GM06990 (cell line): ENCODE measurements around the gene TTC8.

Source experiments
- DNase-seq: peaks from one replicate; pipeline ENCODE4 v3.0.0-alpha.2; 2011; ENCODE audit not compliant: insufficient read length; ENCODE audit errors: extremely low read depth
- H3K27me3 ChIP-seq: replicated peaks from 2 replicates; pipeline ENCODE4 v1.6.0; 2011; ENCODE audit warnings: low read length; ENCODE audit not compliant: control insufficient read depth, insufficient read depth
- H3K36me3 ChIP-seq: 2 replicates; pipeline ENCODE4 v1.5.1; 2011; ENCODE audit warnings: low read length; ENCODE audit not compliant: control insufficient read depth, insufficient read depth
- H3K4me3 ChIP-seq: replicated peaks from 2 replicates; pipeline ENCODE4 v1.5.1; 2011; ENCODE audit warnings: low read depth, mild to moderate bottlenecking, control low read depth, low read length
- CTCF ChIP-seq: IDR thresholded peaks from 2 replicates; pipeline ENCODE4 v1.5.1; 2011; ENCODE audit warnings: low read length, control low read depth, mild to moderate bottlenecking, inconsistent platforms; ENCODE audit not compliant: insufficient read depth, poor library complexity, severe bottlenecking

TTC8 gene

GRCh38 chr14:88837495-88837894 lies 13.0 kb downstream of the TTC8 start:
- no peak for DNase-seq
- TF ChIP-seq CTCF, result no peak
- Histone ChIP-seq H3K36me3 (no peaks in the 10 kb centered on the region), H3K4me3 (no peak overlapping the region), H3K27me3 (no peaks in the 10 kb centered on the region)

- TF ChIP-seq CTCF, result no peak
- DNase-seq, result no peak
- no peak overlapping the region for H3K4me3 ChIP-seq
- no peaks in the 10 kb centered on the region for H3K36me3 ChIP-seq
- no peaks in the 10 kb centered on the region for H3K27me3 ChIP-seq
Measured at GRCh38 chr14:88838015-88838414, 13.6 kb downstream of the TTC8 start.

- no peak for DNase-seq
- no peak for TF ChIP-seq CTCF
- H3K27me3 ChIP-seq, result no peaks in the 10 kb centered on the region
Measured at GRCh38 chr14:88840926-88841325, 16.5 kb downstream of the TTC8 start.

GRCh38 chr14:88841741-88842140 lies 17.3 kb downstream of the TTC8 start:
- H3K27me3 ChIP-seq, result no peaks in the 10 kb centered on the region
- H3K36me3 ChIP-seq, result no peaks in the 10 kb centered on the region; the same call in 1 of the 2 replicates
- no peak overlapping the region for H3K4me3 ChIP-seq
- no peak for DNase-seq
- TF ChIP-seq CTCF, result no peak

More at GRCh38 chr14:88840926-88841325, 16.5 kb downstream of the TTC8 start:
- H3K4me3 ChIP-seq, result no peak overlapping the region
- H3K36me3 ChIP-seq, result no peaks in the 10 kb centered on the region; the same call in 1 of the 2 replicates

GRCh38 chr14:88842414-88842813 lies 18.0 kb downstream of the TTC8 start:
- DNase-seq, result no peak
- no peaks in the 10 kb centered on the region for H3K27me3 ChIP-seq
- no peak for TF ChIP-seq CTCF
- no peak overlapping the region for H3K4me3 ChIP-seq
- no peaks in the 10 kb centered on the region; the same call in 1 of the 2 replicates for H3K36me3 ChIP-seq

GRCh38 chr14:88844980-88845491 lies 20.6 kb downstream of the TTC8 start:
- DNase-seq, result no peak
- Histone ChIP-seq H3K4me3 (no peak overlapping the region), H3K36me3 (no peaks in the 10 kb centered on the region; the same call in 1 of the 2 replicates), H3K27me3 (no peaks in the 10 kb centered on the region)
- TF ChIP-seq CTCF, result no peak
